Measurements from ENCODE around the gene USP5.
A peak's percentile ranks its signal among the peaks of the same experiment; 100 is the strongest.

Gene USP5

DNA sequence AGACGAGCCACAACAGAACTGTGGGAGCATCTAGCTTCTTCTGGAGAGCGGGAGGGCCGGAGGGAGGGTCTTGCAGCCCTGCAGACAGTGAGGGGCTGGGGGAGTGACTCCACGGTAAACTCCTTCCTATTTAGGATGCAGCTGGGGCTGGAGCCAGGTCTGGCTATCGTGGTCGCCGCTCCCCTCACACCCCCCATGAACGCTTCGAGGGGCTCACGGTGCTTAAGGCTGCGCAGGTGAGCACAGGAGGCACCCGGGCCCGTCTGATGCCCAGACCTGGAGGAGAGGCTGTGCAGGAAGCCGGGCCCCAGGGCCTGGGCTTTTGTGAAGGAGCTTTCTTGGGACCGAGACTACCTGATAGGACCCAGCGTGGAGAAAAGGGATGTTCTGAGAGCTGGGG, 15.1 kb upstream of the USP5 start:
- no peak for DNase-seq (ENCODE audit: low read depth, low spot score)
- H3K4me3 ChIP-seq (ENCODE audit: low read length), result no peak overlapping the region

DNA sequence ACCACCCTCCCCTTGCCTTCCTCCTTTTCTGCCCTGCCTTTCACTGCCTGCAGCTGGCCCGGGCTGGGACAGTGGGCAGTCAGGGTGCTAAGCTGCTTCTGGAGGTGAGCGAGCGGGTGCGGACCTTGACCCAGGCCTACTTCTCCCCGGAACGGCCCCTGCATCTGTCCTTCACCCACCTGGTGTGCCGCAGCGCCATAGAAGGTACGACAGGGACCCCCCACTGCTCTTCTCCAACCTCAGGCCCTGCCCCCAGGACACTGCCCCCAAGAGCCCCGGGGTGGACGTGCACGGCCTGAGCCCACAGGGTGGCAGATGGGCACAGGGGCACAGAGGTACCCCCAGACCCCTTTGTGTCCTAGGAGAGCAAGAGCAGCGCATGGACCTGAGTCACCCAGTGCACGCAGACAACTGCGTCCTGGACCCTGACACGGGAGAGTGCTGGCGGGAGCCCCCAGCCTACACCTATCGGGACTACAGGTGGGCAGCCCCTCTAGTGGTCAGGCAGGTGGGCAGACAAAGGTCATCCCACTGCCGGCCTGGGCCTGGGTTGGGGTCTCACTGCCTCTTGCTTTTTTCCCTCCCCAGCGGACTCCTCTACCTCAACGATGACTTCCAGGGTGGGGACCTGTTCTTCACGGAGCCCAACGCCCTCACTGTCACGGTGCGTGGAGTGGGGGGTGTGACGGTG, 14.4 kb upstream of the USP5 start:
- H3K4me3 ChIP-seq (ENCODE audit: low read length), result no peak overlapping the region
- no peak for DNase-seq (ENCODE audit: low read depth, low spot score)

DNA sequence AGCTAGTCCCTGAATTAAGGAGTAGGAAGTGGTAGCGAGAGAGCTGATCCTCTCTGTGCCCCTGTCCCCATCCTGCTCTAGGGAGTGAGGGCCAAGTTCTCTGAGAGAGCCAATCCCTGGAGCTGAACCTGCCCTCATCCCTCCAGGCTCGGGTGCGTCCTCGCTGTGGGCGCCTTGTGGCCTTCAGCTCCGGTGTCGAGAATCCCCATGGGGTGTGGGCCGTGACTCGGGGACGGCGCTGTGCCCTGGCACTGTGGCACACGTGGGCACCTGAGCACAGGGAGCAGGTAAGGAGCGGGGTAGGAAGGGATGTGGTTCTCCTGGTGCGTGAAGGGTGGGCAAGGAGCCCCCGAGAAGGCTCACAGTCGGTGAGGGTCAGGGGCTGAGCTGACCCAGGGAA, 13.1 kb upstream of the USP5 start:
- DNase-seq (ENCODE audit: low read depth, low spot score), result no peak
- no peak overlapping the region for H3K4me3 ChIP-seq (ENCODE audit: low read length)

DNA sequence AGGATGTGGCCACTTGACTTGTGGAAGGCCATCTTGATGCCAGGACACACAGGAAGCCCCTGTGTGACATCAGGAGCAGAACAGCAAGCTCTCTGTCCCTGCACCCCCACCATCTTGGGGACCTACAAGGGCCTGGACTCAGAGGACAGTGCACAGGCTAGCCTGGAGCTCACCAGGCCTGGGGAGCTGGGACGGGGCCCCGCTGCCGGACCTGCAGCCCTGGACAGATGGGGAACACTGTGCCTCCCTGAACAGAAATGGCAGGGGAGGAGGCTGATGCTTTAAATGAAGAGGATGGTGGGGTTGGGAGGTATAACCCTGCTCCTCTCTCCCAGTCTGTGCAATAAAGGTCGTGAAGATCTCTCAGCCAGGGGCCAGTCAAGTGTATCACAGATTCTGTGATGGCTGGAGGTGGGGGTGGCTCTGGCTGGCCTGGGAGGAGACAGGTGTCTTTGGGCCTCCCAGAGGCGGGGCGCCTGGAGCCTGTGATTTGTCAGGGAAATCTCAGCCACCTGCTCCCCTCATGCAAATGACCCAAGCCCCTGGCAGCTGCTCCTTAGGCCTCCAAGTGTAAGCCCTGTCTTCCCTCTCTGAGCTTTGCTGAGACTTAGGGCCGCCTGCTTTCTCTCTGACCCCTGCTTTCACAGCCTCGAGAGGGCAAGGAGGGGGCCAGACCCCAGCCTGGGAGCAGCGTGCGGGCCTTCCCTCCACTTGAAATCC, 12.3 kb upstream of the USP5 start:
- no peak for DNase-seq (ENCODE audit: low read depth, low spot score)
- H3K4me3 ChIP-seq (ENCODE audit: low read length), result no peak overlapping the region

DNA sequence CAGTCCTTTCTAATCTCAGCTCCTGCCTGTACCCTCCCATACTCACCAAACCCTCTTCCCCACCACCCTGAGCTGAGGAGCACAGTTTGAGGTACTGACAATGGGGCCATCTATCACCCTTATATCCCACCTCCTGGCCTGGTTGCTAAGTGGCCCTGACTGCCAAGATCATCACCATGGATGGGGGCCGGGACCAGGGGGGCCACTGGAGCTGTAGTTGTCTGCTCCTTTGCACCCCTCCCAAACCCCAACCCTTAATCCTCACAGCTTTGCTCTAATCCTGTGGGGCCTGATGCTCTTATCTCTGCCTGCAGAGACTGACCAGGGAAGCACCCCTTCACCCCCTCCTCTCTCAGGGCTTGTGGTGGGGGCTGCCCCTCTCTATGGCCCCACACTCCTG, 11.6 kb upstream of the USP5 start:
- DNase-seq (ENCODE audit: low read depth, low spot score), result no peak
- H3K4me3 ChIP-seq (ENCODE audit: low read length), result no peak overlapping the region

DNA sequence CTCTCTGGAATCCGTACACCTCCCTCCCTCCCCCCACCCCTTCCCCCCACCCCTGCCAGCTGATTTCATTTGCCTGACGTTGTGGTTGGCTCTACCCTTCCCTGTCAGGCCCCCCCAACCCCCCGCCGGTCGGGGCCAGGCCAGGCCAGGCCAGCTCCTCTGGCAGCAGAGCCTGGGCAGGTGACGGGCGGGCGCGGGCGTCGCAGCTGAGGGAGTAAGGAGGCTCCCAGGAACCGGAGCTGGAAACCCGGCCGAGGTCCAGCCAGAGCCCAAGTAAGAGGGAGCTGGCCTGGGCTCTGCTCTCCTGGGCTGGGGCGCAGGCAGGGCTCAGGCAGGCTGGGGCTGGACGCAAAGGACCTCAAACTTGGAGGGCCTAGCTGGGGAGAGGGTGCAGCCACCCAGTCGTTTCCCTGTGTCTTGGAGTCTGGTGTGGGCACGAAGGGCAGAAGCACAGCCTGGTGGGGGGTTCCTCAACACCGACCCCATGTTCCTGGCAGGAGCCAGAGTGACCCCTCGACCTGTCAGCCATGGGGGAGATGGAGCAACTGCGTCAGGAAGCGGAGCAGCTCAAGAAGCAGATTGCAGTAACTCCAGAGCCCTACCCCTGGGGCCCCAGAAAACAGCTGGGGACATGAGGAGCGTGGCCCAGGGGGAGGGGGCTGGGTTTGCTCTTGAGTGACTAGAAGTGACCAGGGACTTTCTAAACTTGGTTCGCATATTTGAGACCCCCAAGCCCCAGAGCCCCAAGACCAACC, 11.0 kb upstream of the USP5 start, which contains the start of gene GNB3:
Gene GNB3 (plus strand): TSS at position 165 of the 755 bp plus-strand sequence. CDS start 363 bp downstream, at position 528.
- H3K4me3 ChIP-seq (ENCODE audit: low read length), result no peak within 1 kb of the TSS
- DNase-seq (ENCODE audit: low read depth, low spot score), result no peak

DNA sequence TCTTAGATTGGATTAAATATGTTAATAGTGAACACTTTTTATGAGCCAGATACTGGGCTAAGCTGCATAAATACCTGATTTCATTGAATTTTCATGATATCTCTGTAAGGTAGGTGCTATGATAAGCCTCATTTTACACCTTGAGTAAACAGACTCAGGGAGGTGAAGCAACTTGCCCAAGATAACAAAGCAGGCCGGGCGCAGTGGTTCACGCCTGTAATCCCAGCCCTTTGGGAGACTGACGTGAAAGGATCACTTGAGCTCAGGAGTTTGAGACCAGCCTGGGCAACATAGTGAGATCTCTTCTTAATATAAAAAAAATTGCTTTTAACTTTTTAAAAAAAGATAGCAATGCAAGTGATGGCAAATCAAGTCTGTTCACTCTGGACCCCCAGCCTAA, 9.9 kb upstream of the USP5 start:
- DNase-seq (ENCODE audit: low read depth, low spot score), result no peak
- no peak overlapping the region for H3K4me3 ChIP-seq (ENCODE audit: low read length)

DNA sequence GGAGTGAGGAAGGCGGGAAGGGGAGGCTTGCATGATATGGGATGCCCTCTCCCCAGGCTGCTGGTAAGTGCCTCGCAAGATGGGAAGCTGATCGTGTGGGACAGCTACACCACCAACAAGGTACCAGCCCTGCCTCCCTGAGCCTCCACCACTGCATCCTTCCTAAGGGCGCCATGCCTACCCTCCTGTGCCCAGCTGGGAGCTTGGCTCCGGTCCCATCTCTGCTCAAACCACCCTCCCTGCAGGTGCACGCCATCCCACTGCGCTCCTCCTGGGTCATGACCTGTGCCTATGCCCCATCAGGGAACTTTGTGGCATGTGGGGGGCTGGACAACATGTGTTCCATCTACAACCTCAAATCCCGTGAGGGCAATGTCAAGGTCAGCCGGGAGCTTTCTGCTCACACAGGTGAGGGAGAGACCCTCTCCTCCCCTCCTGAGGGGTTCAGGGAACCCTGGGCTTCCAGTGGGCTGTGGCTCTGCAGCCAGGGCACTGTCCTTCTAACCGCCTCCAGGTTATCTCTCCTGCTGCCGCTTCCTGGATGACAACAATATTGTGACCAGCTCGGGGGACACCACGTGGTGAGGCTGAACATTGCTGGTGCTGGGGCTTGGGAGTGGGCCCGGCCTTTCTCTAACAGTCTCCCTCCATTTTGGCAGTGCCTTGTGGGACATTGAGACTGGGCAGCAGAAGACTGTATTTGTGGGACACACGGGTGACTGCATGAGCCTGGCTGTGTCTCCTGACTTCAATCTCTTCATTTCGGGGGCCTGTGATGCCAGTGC, 8.6 kb upstream of the USP5 start:
- no peak for DNase-seq (ENCODE audit: low read depth, low spot score)
- H3K4me3 ChIP-seq (ENCODE audit: low read length), result no peak overlapping the region

DNA sequence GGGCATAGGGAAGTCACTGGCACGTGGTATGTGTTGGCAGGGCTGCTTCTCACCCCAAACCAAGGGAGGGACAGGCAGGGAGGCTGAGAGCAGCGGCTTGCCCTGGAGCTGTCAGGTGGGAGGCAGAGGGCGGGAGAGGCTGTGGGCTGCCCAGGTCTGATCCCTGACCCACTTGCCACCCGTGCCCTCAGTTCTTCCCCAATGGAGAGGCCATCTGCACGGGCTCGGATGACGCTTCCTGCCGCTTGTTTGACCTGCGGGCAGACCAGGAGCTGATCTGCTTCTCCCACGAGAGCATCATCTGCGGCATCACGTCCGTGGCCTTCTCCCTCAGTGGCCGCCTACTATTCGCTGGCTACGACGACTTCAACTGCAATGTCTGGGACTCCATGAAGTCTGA, 6.6 kb upstream of the USP5 start:
- no peak for DNase-seq (ENCODE audit: low read depth, low spot score)
- no peak overlapping the region for H3K4me3 ChIP-seq (ENCODE audit: low read length)

DNA sequence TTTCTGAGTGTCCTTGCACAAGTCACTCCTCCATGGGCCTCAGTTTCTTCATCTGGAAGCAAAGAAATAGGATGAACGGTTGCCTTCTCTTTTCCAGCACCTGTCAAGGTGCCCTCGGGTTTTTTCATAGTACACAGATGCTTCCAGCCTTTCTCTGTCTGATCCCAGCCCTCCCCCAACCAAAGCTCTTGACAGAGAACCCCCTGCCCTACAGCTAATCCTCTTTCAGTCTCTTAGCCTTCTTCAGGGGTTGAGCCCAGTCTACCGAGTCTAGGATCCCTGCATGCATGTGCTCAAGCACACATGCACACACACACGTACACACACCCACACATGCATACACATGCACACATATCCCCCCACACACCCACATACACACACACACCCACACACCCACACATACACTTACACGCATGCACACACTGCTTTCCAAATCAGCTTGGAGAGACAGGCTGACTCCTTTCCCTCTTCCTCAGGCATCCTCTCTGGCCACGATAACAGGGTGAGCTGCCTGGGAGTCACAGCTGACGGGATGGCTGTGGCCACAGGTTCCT, 5.6 kb upstream of the USP5 start:
- H3K4me3 ChIP-seq (ENCODE audit: low read length), result no peak overlapping the region
- DNase-seq (ENCODE audit: low read depth, low spot score), result no peak

DNA sequence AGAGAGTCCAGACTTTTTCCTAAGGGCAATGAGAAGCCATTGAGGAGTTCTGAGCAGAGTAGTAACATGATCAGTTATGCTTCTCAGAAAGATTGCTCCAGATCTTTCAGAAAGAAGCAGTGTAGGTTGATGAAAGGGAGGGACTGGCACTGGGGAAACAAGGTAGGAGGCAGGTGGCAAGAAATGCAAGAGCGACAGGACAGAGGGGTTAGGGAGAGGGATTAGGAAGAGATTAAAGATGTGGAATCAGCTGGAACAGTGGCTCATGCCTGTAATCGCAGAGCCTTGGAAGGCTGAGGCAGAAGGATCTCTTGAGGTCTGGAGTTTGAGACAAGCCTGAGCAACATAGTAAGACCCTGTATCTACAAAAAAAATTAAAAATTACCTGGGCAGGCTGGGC, 4.3 kb upstream of the USP5 start:
- no peak for DNase-seq (ENCODE audit: low read depth, low spot score)
- H3K4me3 ChIP-seq (ENCODE audit: low read length), result no peak overlapping the region

DNA sequence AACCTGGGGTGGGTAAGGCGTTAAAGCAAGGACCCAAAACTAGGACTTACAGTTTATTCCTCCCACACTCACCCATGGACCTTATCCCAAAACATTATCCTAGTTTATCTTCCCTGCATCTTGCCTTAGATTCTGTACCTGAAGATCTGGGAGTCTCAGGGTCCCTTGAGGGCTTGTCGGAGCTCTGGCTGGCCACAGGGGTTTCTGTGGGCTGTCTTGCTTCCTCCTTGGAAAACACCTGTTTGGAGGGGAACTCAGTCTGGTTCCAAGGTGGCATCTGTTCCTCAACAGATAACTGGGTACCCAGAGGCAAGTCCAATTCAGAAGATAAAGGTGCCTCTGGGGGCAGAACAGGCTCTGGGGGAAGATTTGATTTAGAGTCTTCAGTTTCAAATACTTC, 2.5 kb upstream of the USP5 start:
- H3K4me3 ChIP-seq (ENCODE audit: low read length), result no peak overlapping the region
- DNase-seq (ENCODE audit: low read depth, low spot score), result no peak

DNA sequence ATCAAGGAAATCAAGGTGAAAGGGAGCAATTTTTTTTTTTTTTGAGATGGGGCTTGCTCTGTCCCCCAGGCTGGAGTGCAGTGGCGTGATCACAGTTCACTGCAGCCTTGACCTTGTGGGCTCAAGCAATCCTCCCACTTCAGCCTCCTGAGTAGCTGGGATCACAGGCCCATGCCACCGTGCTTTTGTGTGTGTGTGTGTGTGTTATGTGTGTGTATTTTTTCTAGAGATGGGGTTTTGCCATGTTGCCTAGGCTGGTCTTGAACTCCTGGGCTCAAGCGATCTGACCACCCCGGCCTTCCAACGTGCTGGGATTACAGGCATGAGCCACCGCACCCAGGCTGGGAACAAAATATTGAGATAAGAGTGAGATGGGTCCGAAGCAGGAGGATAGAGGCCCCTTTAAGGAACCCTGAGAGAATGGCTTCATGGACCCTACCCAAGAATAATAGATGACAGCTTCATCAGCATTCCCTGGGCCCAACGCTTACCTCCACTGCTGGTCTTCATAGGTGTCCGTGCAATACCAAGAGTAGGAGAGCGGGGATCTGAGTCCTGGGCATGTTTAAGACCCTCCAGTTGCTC, 1.9 kb upstream of the USP5 start:
- no peak for DNase-seq (ENCODE audit: low read depth, low spot score)

DNA sequence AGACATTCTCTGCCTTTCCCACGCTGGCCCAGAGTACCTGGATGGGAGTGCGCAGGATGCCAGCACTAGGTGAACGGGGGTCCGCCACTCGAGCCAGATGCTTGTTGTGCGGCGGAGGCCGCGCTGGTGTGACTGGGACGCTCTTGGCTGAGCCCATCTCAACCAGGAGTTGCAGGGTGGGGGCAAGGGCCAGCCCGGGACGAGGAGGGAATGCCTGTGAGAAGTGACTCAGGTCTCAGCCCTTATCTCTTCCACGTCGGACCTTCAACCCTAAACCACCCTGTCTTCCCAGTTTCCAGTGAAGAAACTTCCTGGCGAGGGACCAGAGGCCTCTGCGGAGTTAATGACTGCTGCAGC, 1.2 kb upstream of the USP5 start:
- H3K4me3 ChIP-seq (ENCODE audit: low read length), result peak overlapping the region; percentile 92
- no peak for DNase-seq (ENCODE audit: low read depth, low spot score)

More for the DNA sequence above, 1.9 kb upstream of the USP5 start:
- H3K4me3 ChIP-seq (ENCODE audit: low read length), result peak overlapping the region; percentile 92

DNA sequence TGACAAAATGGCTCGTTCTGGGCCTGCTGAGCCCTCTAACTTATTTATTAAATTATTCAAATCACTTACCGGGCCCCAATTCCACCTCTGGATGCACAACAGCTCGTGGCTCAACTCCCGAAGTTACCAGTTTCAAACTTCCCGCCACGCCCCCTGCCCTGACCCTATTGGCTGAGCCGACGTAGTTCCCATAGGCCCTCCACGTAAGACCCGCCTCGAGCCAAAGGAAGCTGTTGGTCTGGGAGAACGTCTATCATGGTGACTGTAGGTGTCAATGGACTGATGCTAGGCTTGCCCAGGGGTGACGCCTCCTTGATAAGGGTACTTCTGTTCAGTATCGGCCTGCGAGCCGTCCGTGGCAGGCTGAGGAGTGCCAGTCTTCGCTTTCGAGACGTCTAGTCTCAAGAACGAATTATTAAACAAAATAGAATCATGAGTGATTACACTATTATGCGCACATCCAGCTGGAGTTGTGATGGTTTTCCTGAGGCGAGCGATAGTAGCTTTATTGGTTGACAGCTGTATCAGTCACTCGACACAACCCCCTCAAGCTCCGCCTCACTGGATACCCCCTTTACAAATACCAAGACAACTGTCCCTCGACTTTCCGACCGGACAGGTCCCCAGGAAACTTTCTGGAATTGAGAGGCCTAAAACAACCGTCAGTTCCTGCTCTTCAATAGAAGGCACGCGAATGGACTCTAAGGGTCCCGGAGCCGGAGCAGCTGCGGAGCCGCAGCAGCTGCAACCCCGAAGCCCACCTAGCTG, 613 bp upstream of the USP5 start, which contains the start of gene CDCA3:
Gene CDCA3 (minus strand): TSS at position 134 of the 768 bp plus-strand sequence. CDS start 334 bp downstream, outside the sequence.
- peak within 1 kb of the TSS; percentile 92 for H3K4me3 ChIP-seq (ENCODE audit: low read length)
- peak; percentile 99 for DNase-seq (ENCODE audit: low read depth, low spot score)

DNA sequence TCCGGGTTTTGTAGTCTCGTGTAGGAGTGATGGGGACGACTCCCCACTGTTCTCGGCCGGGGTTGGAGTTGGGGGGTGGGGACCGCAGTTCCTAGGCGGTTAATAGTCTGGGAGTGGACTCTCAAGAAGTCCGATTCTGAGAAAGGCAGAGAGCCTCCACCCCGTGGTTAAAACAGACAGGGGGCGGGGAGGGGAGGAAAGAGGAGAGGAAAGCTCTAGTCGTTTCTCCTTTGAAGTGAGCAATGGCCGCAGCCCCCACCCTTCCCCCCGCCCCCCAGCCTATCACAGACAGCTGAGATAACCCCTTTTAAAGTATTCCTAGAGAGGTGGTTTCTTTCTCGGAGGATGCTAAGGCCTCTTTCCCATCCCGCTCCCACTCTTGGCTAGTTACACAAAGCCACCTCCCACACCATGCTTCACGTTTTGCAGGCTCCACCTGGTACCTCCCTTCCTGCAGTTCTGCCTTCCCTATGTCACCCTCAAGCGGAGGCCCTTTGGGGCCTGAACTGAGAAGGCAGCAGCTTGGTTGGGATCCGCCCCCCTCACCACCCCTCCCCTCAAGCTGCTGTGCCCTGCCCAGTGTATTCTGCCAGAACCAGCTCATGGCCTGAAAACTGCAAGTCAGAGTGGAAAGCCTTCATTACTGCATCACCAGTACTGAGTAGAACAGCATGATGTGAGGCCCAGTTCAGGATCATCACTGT, 853 bp downstream of the USP5 start:
- DNase-seq (ENCODE audit: low read depth, low spot score), result peak; percentile 42

DNA sequence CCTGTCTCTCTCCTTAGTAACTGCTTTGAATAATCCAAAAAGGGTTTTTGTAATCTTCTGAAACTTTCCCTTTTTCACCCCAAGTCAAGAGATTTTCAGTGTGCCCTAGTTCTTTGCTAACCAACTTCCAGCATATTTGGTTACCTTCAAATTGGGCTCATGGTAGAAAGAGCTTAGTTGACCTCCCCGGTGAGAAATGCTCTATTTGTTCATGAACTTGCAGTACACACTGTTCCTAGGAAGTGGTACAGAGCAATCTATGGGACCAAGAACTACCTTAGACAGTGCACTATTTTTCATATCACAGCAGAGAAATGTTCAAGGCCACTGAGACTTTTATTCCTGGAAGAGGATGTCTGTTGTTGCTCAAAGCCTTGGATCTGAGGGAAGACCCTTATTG, 1.7 kb downstream of the USP5 start:
- peak overlapping the region; percentile 92; the same call in 1 of the 2 replicates for H3K4me3 ChIP-seq (ENCODE audit: low read length)
- no peak for DNase-seq (ENCODE audit: low read depth, low spot score)

More for the DNA sequence above, 853 bp downstream of the USP5 start:
- peak overlapping the region; percentile 92 for H3K4me3 ChIP-seq (ENCODE audit: low read length)
